KOPT-K1 (cell line): ENCODE data around the gene TOR4A.

ENCODE experiments used
- H3K27ac ChIP-seq: fragments of 200-600 bp; sonication (generic); 2 replicates; pipeline ENCODE4 v1.5.1; 2016; ENCODE audit warnings: antibody characterized with exemption, mild to moderate bottlenecking, low read depth, low read length; ENCODE audit not compliant: poor library complexity, severe bottlenecking
- H3K36me3 ChIP-seq: fragments of 200-600 bp; sonication (generic); 2 replicates; pipeline ENCODE4 v1.5.1; 2017; ENCODE audit warnings: antibody characterized with exemption, mild to moderate bottlenecking, low read length, moderate library complexity; ENCODE audit not compliant: insufficient read depth
- H3K9me3 ChIP-seq: fragments of 200-600 bp; sonication (generic); 2 replicates; pipeline ENCODE4 v1.5.1; 2017; ENCODE audit warnings: antibody characterized with exemption, low read length, mild to moderate bottlenecking; ENCODE audit not compliant: insufficient read depth, poor library complexity, severe bottlenecking

TOR4A gene

DNA sequence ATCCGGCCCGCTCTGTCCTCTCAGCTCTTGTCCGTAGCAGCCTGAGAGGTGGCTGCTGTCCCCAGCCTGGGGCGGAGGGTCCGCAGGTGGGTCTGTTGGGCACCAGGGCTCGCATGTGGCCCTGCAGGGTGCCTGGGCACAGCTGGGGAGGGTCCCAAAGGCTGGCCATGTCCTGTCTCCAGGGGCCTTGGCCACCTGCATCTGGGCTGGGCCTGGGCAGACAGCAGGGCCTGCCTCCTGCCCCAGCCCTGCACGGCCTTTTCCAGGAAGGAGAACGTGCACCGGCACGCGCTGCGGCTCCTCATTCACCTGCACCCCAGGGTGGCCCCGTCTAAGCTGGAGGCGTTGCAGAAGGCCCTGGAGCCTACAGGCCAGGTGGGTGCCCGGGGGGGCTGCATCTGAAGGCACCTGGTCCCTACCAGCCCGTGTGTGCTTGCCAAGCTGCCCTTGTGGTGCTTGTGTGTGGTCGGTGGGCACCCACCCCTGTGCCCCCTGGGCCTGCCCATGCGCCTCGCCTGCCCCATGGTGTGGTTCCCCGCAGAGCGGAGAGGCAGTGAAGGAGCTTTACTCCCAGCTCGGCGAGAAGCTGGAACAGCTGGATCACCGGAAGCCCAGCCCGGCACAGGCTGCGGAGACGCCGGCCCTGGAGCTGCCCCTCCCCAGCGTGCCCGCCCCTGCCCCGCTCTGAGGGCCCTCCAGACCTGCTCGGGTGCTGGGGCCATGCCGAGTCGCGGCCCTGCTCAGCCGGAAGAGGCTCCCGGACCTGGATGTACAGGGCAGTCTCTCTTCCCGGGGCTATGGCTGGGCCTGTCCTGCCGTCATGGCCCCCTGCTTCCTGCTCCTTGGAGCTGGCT lies 5.1 kb upstream of the TOR4A start:
- Histone ChIP-seq H3K27ac (no peak overlapping the region), H3K36me3 (peaks cover 44% of the 10 kb centered on the region), H3K9me3 (no peaks in the 10 kb centered on the region)

DNA sequence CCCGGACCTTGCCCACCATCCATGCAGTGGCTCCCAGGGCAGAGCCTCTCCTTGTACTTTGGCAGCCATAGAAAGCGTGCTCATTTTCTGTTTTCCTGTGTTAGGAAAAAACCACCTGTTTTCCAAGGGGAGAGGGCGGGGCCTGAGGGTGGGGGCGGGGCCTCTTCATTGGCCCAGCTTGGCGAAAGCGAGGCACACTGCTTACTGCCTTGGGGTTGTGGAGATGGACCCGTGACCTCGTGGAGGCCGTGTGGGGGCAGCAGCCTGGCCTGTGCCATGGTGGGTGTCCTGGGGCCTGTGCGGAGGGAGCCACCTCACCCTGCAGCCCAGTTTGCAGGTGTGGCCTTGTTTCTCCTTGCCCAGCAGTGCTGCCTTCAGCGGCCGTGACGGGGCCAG lies 4.4 kb upstream of the TOR4A start:
- peaks cover 38% of the 10 kb centered on the region for H3K36me3 ChIP-seq
- H3K27ac ChIP-seq = no peak overlapping the region

DNA sequence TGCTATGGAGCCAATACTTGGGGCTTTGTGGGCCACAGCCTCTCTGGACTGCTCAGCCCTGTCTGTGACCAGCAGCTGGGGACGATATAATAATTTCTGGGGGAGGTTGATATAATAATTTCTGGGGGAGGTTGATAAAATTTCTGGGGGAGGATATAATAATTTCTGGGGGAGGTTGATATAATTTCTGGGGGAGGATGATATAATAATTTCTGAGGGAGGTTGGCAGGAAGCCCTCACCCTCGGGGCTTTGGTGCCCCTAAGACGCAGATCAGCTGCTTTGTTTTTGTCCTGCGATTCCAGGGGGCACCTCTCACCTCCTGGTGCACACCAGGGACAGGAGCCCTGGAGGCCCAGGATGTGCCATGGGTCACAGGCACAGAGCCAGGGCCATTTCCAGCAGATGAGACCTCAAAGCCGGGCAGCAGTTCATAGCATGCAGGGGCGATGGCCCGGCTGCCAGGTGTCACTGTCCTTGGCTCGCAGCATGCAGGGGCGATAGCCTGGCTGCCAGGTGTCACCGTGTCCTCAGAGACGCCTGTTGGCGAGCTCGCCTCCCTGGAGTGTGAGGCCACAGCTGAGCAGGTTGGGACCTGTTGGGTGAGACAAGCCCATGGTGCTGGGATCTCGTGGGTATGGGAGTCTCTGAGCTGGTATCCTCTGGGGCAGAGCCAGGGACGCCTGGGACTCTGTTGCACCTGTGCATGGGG lies 3.8 kb upstream of the TOR4A start:
- Histone ChIP-seq H3K9me3 (no peaks in the 10 kb centered on the region), H3K27ac (no peak overlapping the region), H3K36me3 (peaks cover 32% of the 10 kb centered on the region)

More for the DNA sequence above, 4.4 kb upstream of the TOR4A start:
- H3K9me3 ChIP-seq = no peaks in the 10 kb centered on the region

DNA sequence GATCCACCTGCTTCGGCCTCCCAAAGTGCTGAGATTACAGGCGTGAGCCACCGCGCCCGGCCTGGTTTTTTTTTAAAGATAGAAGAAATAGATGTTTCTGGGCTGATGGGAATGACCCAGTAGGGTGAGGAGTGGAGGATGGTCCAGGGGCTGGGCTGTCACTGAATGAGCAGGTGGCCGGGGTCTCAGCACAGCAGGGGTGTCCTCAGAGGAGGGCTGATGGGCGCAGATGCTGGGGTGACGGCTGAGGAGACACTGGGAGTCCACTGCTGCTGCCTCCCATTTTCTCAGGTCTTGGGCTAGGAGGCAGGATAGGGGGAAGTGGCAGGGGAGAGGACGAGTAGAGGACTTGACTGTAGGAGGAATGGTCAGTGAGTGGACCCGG lies 2.3 kb upstream of the TOR4A start:
- H3K9me3 ChIP-seq = no peaks in the 10 kb centered on the region
- H3K36me3 ChIP-seq = peaks cover 20% of the 10 kb centered on the region
- no peak overlapping the region for H3K27ac ChIP-seq

DNA sequence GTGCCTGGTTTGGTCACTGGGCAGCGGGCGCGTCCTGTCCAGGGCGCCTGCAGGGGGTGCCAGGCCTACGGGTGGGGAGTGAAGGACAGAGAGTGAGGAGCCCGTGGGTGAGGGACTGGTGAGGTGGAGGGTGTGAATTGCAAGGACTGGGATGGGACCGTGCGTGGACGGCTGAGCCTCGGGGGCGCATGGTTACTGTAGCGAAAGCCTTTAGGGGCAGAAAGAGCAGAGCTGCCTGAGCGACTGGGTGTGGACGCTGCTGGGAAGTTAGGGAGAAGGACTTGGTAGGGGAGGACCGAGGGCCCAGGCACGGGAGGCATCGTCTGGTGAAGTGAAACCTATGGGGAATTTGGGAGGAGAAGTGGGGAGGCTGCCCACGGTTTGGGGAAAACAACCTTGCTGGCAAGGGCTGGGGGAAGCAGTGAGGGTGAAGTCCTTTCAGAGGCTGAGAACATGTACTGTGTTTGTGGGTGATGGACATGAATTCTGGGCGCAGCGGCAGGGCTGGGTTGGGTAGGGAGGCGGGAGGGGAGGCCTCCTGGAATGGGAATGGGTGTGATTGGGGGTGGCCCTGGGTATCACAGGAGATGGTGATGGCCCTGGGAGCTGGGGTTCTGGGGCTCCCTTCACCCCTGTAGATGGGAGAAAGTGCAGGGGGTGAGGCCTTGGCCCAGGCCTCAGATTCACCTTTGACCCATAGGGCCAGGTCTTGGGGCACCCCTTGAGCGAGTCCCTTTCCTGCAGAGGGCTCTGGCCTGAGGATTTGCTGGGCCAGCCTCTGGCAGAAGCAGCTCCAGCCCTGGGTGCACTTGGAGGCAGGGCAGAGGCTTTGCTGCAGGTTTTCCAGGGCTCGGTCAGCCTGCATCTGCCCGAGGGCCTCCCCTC lies 1.7 kb upstream of the TOR4A start:
- no peak overlapping the region for H3K27ac ChIP-seq
- H3K9me3 ChIP-seq = no peaks in the 10 kb centered on the region
- H3K36me3 ChIP-seq = peaks cover 20% of the 10 kb centered on the region

DNA sequence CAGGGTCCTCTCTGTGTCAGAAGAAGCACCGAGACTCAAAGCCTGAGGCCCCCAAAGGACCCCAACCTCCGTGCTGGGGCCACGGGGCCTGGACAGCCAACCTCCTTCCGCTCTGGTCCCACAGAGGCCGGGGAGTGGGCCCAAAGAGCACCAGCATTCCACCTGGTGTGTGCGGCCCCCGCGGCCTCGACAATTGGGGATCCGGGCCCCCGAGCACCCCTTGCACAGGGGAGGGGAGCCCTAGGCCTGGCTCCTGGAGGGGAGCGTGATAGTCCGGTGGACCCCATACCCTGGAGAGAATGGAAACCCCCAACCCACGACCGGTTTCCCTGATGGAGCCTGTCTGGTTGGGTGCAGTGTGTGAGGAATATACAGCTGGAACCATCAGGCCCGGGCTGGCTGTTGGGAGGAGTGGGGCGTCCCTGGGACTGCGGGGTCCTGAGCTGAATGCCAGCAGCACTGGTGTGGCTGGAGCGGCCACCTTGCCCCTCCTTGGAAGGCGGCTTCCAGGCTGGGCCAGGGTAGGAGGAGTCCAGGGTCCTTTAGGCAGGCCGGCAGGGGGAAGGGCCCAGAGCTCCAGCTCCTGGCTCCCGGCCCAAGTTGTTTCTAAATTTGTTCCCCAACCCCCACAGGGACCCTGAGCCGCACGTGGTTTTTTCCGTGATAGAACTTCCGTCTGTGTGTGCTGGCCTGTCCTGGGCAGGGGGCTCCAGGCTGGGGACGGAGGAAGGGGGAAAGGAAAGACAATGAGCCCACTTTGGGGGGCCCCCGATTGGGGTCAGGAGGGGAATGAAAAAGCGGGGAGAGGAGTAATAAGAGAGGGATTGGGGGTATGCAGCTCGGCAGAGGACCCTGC lies 825 bp upstream of the TOR4A start:
- H3K36me3 ChIP-seq = peaks cover 20% of the 10 kb centered on the region
- H3K27ac ChIP-seq = no peak overlapping the region
- H3K9me3 ChIP-seq = no peaks in the 10 kb centered on the region

DNA sequence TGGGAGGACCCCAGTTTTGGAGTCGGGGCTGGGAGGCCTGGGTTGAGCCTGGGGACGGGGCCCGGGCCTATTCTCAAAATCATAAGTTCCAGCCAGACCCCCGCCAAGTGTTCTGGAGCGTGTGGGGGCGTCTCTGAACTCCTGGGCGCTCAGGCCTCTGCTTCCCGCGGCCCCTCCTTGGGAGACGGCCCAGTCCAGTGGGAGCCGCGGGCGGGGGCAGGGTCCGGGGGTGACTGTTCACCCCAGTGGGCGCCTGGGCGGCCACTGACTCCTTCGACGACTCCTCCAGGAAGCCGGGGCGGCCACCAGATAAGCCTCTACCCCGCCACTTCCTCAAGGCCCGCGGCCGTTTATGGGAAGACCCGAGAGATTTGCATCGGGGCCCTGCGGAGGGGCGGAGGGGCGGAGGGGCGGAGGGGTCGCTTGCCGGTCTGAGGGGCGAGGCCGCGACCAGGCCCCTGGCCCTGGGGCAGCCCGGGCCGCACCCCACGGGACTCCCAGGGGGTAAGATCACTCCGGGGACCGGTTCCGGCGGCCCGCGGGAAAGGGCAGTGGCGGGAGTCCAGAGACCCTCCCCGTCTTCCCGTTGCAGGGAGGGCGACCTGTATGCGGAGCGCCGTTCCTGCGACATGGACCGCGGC lies 655 bp downstream of the TOR4A start:
- no peak overlapping the region for H3K27ac ChIP-seq
- no peaks in the 10 kb centered on the region for H3K9me3 ChIP-seq
- H3K36me3 ChIP-seq = peaks cover 8% of the 10 kb centered on the region

DNA sequence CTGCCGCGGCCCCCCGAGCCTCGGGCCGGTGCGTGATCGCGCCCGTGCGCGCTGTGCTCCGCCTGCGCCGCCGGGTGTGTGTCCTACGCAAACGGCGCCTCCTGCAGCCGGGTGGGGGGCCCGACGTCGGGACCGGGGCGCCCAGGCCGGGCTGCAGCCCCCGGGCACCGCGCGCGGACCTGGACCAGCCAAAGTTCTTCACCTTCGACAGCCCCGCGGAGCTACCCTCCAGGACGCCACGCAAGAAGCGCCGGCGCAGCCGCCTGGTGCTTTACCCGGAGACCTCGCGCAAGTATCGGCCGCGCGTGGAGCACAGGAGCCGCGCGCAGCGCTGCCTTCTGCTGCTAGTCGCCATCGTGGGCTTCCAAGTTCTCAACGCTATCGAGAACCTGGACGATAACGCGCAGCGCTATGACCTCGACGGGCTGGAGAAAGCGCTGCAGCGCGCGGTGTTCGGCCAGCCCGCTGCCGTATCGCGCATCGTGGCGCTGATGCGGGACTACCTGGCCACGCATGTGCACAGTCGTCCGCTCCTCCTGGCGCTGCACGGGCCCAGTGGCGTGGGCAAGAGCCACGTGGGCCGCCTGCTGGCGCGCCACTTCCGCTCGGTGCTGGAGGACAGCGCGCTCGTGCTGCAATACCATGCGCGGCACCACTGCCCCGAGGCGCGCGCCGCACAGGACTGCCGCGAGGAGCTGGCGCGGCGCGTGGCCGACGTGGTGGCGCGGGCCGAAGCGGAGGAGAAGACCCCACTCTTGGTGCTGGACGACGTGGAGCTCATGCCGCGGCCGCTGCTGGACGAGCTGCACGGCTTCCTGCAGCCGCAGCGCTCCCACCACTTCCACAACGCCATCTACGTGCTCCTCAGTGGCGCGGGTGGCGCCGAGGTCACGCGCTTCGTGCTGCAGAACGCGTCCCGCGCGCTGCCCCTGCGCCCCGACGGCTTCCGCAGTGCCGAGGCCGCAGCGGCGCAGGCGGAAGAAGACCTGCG lies 1.5 kb downstream of the TOR4A start:
- Histone ChIP-seq H3K9me3 (no peaks in the 10 kb centered on the region), H3K36me3 (peaks cover 2% of the 10 kb centered on the region; the same call in 1 of the 2 replicates), H3K27ac (no peak overlapping the region)

DNA sequence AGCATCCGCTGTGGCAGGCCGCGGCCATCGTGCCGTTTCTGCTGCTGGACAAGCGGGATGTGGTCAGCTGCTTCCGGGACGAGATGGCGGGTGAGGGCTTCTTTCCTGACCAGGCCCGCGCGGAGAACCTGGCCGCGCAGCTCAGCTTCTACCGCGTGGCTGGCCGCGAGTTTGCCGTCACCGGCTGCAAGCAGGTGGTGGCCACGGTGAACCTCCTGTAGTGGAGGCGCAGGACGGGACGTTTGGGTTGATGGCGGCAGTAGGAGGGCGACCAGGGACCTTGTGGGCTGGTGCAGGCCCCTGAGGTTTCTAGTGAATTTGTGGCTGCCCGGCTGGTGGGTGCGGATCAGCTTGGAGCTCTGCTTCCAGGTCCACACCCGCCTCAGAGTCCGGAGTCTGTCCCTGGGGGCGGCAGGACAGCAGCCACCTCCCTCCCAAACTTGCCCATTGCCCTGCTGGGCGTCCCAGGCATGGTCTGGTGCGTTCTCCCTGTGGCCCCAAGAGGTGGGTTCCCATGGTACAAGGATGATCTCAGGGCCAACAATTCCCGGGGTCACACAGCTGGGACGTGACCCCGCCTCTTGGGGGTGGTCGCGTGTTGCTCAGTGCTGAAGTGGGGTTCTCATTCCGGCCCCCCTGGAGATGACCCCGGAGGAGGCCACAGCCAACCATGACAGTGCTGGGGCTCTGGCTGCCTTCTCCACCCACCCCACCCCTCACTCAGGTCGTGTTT lies 2.4 kb downstream of the TOR4A start:
- H3K36me3 ChIP-seq = no peaks in the 10 kb centered on the region
- no peaks in the 10 kb centered on the region for H3K9me3 ChIP-seq
- H3K27ac ChIP-seq = no peak overlapping the region

DNA sequence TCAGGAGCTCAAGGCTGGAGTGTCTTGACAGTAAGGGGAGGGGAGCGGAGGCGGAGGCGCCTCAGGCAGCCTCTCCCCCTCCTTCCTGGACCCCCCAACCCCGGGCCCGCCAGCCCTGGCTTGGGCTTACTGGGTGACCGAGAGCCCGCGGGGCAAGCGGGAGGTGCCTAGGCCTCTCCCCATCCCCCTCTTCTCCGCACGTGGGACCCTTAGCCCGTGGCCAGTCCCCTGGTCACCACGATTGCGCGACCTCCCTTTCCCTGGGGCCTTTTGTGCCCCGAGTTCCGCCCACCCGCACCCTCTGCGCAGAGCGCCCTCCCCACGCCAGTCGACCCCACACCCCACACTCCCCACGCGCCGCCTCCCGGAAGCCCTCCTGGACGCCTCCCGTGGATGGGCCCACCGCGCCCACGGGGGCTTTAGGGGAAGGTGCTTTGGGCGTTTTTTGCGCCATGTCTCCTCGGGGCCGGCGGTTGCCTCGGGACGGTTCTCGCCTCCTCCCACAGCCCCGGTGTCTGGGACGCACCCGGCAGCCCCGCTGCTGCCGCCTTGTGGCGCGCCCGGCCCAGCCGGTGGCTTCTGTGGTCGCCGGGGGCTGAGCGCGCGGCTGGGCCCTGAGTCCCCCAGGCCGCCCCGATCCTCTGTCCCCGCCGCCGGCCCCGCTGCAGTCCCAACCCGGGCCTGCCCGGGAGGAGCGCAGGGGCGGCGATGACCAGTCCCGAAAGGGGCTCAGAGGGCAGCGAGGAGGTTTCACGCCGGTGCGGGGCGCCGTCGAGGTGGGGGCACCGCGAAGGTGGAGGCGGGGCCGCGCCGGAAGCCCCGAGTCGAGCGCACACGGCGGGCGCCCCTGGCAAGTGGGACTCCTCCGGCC lies 3.2 kb downstream of the TOR4A start:
- no peak overlapping the region for H3K27ac ChIP-seq

DNA sequence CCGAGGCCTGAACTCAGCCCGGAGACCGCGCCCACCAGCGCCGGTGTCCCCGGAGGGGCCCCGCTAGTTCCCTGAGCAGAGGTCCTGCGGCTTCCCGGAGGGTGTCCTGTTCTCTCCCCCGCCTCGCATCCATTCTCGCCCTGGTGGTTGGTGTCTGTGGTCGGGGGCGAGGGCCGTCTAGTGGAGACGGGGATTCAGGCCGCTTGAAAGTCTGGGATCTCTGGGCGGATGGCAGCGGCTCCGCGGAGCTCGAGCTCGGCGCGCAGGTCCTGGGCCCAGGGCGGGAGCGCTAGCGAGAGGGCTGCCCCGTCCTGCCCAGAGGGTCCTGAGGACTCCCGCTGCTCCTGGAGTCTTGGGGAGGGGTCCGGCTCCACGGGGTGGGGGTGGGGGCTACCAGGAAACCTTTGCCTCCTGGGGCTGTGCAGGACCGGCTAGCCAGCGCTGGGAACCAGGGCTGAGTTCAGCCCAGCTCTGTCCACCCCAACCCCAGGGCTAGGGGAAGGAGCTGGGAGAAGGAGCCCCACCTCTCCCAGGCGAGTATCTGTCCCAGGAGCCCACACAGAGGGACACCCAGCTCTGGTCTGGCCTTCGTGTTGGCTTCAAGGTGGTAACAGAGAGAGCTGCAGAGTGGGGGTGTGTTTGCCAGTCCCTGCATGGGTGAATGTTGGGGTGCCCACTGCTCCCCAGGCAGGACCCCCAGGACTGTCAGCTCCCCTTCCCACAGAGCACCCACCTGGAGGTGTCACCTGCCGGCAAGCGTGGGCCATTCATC lies 4.0 kb downstream of the TOR4A start:
- Histone ChIP-seq H3K9me3 (no peaks in the 10 kb centered on the region), H3K27ac (no peak overlapping the region), H3K36me3 (no peaks in the 10 kb centered on the region)

More for the DNA sequence above, 3.2 kb downstream of the TOR4A start:
- H3K36me3 ChIP-seq = no peaks in the 10 kb centered on the region
- no peaks in the 10 kb centered on the region for H3K9me3 ChIP-seq
